Measurements from ENCODE around the gene ST7. TPM values are rescaled to one million over a fixed set of nuclear protein-coding genes. Genes with fewer than 3 reads are reported as not detected.

The ST7 gene
- total and polyA plus RNA-seq, 2 of the 8 experiments (the other 6 are each of a cell fraction or from before 2014, with no cell fraction given) = 16.3 to 18.0 TPM

DNA sequence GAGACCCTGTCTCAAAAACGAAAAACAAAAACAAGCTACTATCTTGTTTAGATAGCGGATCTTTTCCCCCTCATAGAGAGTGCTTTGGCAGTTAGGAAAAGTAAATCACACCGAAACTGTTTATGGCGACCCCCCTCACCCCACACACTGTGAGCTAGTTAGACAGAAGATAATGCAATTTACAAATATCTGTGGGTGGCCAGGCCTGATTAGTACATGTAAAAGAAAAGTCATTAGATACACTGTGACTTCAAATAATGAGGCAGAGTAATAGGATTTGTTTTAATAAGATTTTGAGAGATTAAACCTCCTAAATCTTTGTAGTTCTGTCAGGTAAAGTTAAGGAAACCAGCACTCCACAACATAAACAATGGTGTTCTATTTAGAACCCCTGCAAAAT, 121.1 kb downstream of the ST7 start:
- WGBS, 2 experiments (ENCODE audit: extremely low coverage in 1 of 2, insufficient coverage in 1 of 2, insufficient read length in 1 of 2, insufficient replicate concordance in 2 of 2, low coverage in 1 of 2, low lambda C conversion rate in 2 of 2, missing lambda C conversion rate in 1 of 2) = 94% methylated on average over 4 of the region's 4 CpGs; no CpG with 5 or more reads in 1 of the 2 experiments
- no peak overlapping the region for H3K27ac ChIP-seq (ENCODE audit: low read depth, low read length)
- H4K20me1 ChIP-seq (replicated peaks in 1 of 2; ENCODE audit: control insufficient read depth in 1 of 2, insufficient read depth in 2 of 2, low read length in 2 of 2) = no peaks in the 10 kb centered on the region
- H2BK20ac ChIP-seq (ENCODE audit: low read length) = no peak overlapping the region
- H3K36me3 ChIP-seq (ENCODE audit: control insufficient read depth in 2 of 4, insufficient read depth in 4 of 4, low read length in 3 of 4) = no peaks in the 10 kb centered on the region
- no peak overlapping the region for H4K91ac ChIP-seq (replicated peaks; ENCODE audit: insufficient read length, low read length)
- H2BK12ac ChIP-seq (ENCODE audit: low read depth, low read length) = no peak overlapping the region
- H2AFZ ChIP-seq (ENCODE audit: low read length) = no peak overlapping the region
- no peaks in the 10 kb centered on the region for H3K79me2 ChIP-seq (ENCODE audit: control insufficient read depth in 1 of 2, insufficient read depth in 2 of 2, low read length in 2 of 2)
- no peak overlapping the region for H2BK15ac ChIP-seq (ENCODE audit: low read length)
- H3K9me3 ChIP-seq (ENCODE audit: insufficient read depth in 2 of 2, low read depth in 1 of 2, low read length in 1 of 2) = peaks cover 0 to 2% of the 10 kb centered on the region in 2 experiments; a peak in 3 of 4 replicates
- no peak overlapping the region for H2BK120ac ChIP-seq (replicated peaks; ENCODE audit: low read depth, low read length)
- H2BK5ac ChIP-seq (ENCODE audit: low read depth, low read length) = no peak overlapping the region
- H3K9ac ChIP-seq (replicated peaks in 1 of 4; ENCODE audit: extremely low read depth in 1 of 4, low read depth in 3 of 4, low read length in 3 of 4) = no peak overlapping the region
- DNase-seq (ENCODE audit: low read depth in 1 of 2, low spot score in 2 of 2) (no peak), FAIRE-seq (no peak)
- H3K4me2 ChIP-seq (ENCODE audit: insufficient read depth in 1 of 2, low read depth in 2 of 2, low read length in 2 of 2) = no peak overlapping the region
- POLR2A ChIA-PET (ENCODE audit: partially characterized antibody) = no interaction called here
- peaks cover 2% of the 10 kb centered on the region; the same call in 1 of the 2 replicates for H3K79me1 ChIP-seq (ENCODE audit: low read depth, low read length)
- no peaks in the 10 kb centered on the region for H3K27me3 ChIP-seq (replicated peaks in 1 of 4; ENCODE audit: control insufficient read depth in 3 of 4, extremely low read depth in 1 of 4, insufficient read depth in 3 of 4, low read length in 3 of 4)
- H3K18ac ChIP-seq (ENCODE audit: extremely low read depth, low read length) = no peak overlapping the region
- no peak overlapping the region for H3K14ac ChIP-seq (ENCODE audit: insufficient read length)
- no peak overlapping the region for H3K4me3 ChIP-seq (ENCODE audit: extremely low read depth in 1 of 4, insufficient read depth in 2 of 4, low read depth in 3 of 4, low read length in 4 of 4)
- H4K8ac ChIP-seq (ENCODE audit: extremely low read depth, insufficient read depth, low read length) = no peak overlapping the region
- no peaks in the 10 kb centered on the region for H3K23me2 ChIP-seq (ENCODE audit: low read depth, low read length)
- H3K23ac ChIP-seq (ENCODE audit: insufficient read length) = no peak overlapping the region
- H2AK5ac ChIP-seq (ENCODE audit: low read depth, low read length) = no peak overlapping the region
- CTCF ChIA-PET (ENCODE audit: partially characterized antibody) = no interaction called here
- no peak overlapping the region for H3K56ac ChIP-seq (replicated peaks; ENCODE audit: insufficient read length, low read depth, low read length)
- H3K4ac ChIP-seq (replicated peaks; ENCODE audit: insufficient read length, low read depth, low read length) = no peak overlapping the region
- H4K5ac ChIP-seq (ENCODE audit: insufficient read length, low read depth, low read length) = no peak overlapping the region
- peaks cover 3 to 6% (median 3%) of the 10 kb centered on the region in 4 experiments; a peak in 4 of 7 replicates for H3K4me1 ChIP-seq (replicated peaks in 1 of 4; ENCODE audit: control insufficient read depth in 3 of 4, insufficient read depth in 4 of 4, low read length in 3 of 4)
- no peak for TF ChIP-seq BCL11A (IDR thresholded peaks at IDR 0.05; ENCODE audit: low read depth in 2 of 2, low read length in 2 of 2)
- no peak for TF ChIP-seq KDM5A (IDR thresholded peaks at IDR 0.05; ENCODE audit: low read length)
- TF ChIP-seq TBP (IDR thresholded peaks at IDR 0.05; ENCODE audit: low read depth, low read length) = no peak
- no peak for TF ChIP-seq GTF2F1 (IDR thresholded peaks at IDR 0.05; ENCODE audit: borderline replicate concordance, low read depth, low read length)
- TF ChIP-seq, protein P1, sequence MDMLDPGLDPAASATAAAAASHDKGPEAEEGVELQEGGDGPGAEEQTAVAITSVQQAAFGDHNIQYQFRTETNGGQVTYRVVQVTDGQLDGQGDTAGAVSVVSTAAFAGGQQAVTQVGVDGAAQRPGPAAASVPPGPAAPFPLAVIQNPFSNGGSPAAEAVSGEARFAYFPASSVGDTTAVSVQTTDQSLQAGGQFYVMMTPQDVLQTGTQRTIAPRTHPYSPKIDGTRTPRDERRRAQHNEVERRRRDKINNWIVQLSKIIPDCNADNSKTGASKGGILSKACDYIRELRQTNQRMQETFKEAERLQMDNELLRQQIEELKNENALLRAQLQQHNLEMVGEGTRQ (IDR thresholded peaks at IDR 0.05; ENCODE audit: low read length) = no peak
- TF ChIP-seq RXRA (IDR thresholded peaks at IDR 0.05; ENCODE audit: insufficient read depth, low read depth, low read length) = no peak
- no peak for TF ChIP-seq CBX5 (IDR thresholded peaks at IDR 0.05; ENCODE audit: low read depth, low read length)
- TF ChIP-seq CTBP2 (IDR thresholded peaks at IDR 0.05; ENCODE audit: borderline replicate concordance, insufficient read depth, insufficient read length, low read length) = no peak
- TF ChIP-seq TAF1 (IDR thresholded peaks at IDR 0.05; ENCODE audit: low read depth, low read length) = no peak
- no peak for TF ChIP-seq GABPA (IDR thresholded peaks at IDR 0.05; ENCODE audit: borderline replicate concordance, insufficient read depth, low read length)
- no peak for TF ChIP-seq PHF8 (conservative IDR thresholded peaks at IDR 0.05; ENCODE audit: low read depth, low read length)
- TF ChIP-seq SP2 (IDR thresholded peaks at IDR 0.05; ENCODE audit: low read length) = no peak
- no peak for TF ChIP-seq HDAC2 (IDR thresholded peaks at IDR 0.05; ENCODE audit: borderline replicate concordance in 1 of 2, low read depth in 2 of 2, low read length in 2 of 2)

Data from H1 (cell line).